HUES48 (cell line): ENCODE results near the gene ZNF474.

Experiments used
- H3K27ac ChIP-seq: one replicate; pipeline ENCODE4 v1.7.0; 2013; ENCODE audit warnings: low read depth, low read length, inconsistent platforms
- H3K27me3 ChIP-seq: 2 replicates; pipeline ENCODE4 v1.6.1; 2013; ENCODE audit warnings: mild to moderate bottlenecking, low read length; ENCODE audit not compliant: control insufficient read depth, insufficient read depth
- H3K36me3 ChIP-seq: 2 replicates; pipeline ENCODE4 v1.6.1; 2013; ENCODE audit warnings: low read length; ENCODE audit not compliant: control insufficient read depth, insufficient read depth
- H3K4me1 ChIP-seq: 2 replicates; pipeline ENCODE4 v1.6.1; 2013; ENCODE audit warnings: mild to moderate bottlenecking, low read length; ENCODE audit not compliant: control insufficient read depth, insufficient read depth
- H3K4me3 ChIP-seq: 2 replicates; pipeline ENCODE4 v1.5.1; 2013; ENCODE audit warnings: mild to moderate bottlenecking, low read depth, low read length
- H3K9ac ChIP-seq: 2 replicates; pipeline ENCODE4 v1.6.1; 2013; ENCODE audit warnings: mild to moderate bottlenecking, low read depth, low read length, moderate library complexity
- H3K9me3 ChIP-seq: 2 replicates; pipeline ENCODE4 v1.6.1; 2013; ENCODE audit warnings: low read length; ENCODE audit not compliant: control insufficient read depth, insufficient read depth

The ZNF474 gene

GRCh38 chr5:122099060-122099790 lies 30.1 kb upstream of the ZNF474 start:
- Histone ChIP-seq H3K9ac (no peak overlapping the region), H3K27ac (no peak overlapping the region), H3K4me3 (no peak overlapping the region), H3K4me1 (peaks cover 19% of the 10 kb centered on the region), H3K27me3 (no peaks in the 10 kb centered on the region), H3K9me3 (no peaks in the 10 kb centered on the region), H3K36me3 (no peaks in the 10 kb centered on the region)

GRCh38 chr5:122101636-122102285 lies 27.6 kb upstream of the ZNF474 start:
- no peak overlapping the region for H3K4me3 ChIP-seq
- H3K27ac ChIP-seq, result no peak overlapping the region
- H3K9me3 ChIP-seq, result no peaks in the 10 kb centered on the region
- peaks cover 19% of the 10 kb centered on the region for H3K4me1 ChIP-seq
- no peak overlapping the region for H3K9ac ChIP-seq
- H3K36me3 ChIP-seq, result no peaks in the 10 kb centered on the region
- no peaks in the 10 kb centered on the region for H3K27me3 ChIP-seq

DNA sequence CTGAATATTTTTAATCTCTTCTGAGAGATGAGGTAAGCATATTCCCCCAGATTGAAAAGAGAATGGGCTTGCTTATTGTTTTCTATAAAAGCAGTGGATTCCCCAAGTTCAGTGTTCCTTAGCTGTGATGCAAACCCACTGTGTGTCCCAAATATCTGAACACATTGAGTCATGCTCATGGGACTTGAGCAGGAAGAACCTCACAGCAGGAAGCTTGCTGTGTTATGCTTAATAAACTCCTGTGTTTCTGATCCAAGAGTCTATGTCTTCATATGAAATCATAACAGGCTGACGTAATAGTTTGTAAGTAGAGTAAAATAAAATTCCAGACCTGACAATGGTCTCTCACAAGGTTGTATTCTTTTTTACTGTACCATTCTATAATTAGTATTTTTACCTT lies 26.5 kb upstream of the ZNF474 start:
- no peak overlapping the region for H3K27ac ChIP-seq
- no peaks in the 10 kb centered on the region for H3K9me3 ChIP-seq
- peaks cover 19% of the 10 kb centered on the region for H3K4me1 ChIP-seq
- no peak overlapping the region for H3K4me3 ChIP-seq
- no peaks in the 10 kb centered on the region for H3K27me3 ChIP-seq
- H3K9ac ChIP-seq, result no peak overlapping the region
- H3K36me3 ChIP-seq, result no peaks in the 10 kb centered on the region

DNA sequence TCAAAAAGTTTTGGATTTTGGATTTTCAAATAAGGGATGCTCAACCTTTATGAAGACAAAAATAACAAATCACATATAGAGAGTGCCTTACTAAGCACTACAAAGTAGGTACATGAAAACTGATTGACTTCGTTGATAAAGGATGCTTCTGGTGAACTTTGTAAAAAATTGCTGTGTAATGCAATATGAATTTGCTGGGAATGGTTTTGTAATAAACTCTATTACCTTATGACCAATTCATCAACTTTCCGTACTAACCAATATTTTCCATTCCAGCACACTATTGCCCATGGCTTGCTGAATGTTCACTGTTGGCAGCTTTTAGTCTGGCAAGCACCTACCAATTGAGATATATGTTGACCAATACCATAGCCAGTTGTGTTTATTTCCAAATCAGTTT lies 23.4 kb upstream of the ZNF474 start:
- H3K27me3 ChIP-seq, result no peaks in the 10 kb centered on the region
- no peak overlapping the region for H3K27ac ChIP-seq
- H3K4me1 ChIP-seq, result peaks cover 4% of the 10 kb centered on the region; the same call in 1 of the 2 replicates
- no peak overlapping the region for H3K4me3 ChIP-seq
- no peak overlapping the region for H3K9ac ChIP-seq
- H3K36me3 ChIP-seq, result no peaks in the 10 kb centered on the region
- no peaks in the 10 kb centered on the region for H3K9me3 ChIP-seq

GRCh38 chr5:122107016-122107415 lies 22.3 kb upstream of the ZNF474 start:
- H3K4me1 ChIP-seq, result no peaks in the 10 kb centered on the region
- H3K9me3 ChIP-seq, result no peaks in the 10 kb centered on the region
- no peaks in the 10 kb centered on the region for H3K27me3 ChIP-seq
- H3K4me3 ChIP-seq, result no peak overlapping the region
- H3K36me3 ChIP-seq, result no peaks in the 10 kb centered on the region
- no peak overlapping the region for H3K27ac ChIP-seq
- H3K9ac ChIP-seq, result no peak overlapping the region

- no peaks in the 10 kb centered on the region for H3K4me1 ChIP-seq
- no peak overlapping the region for H3K4me3 ChIP-seq
- H3K27ac ChIP-seq, result no peak overlapping the region
- no peaks in the 10 kb centered on the region for H3K27me3 ChIP-seq
- no peaks in the 10 kb centered on the region for H3K9me3 ChIP-seq
- no peaks in the 10 kb centered on the region for H3K36me3 ChIP-seq
- no peak overlapping the region for H3K9ac ChIP-seq
Measured at GRCh38 chr5:122110987-122111386, 18.4 kb upstream of the ZNF474 start.

- no peaks in the 10 kb centered on the region for H3K27me3 ChIP-seq
- no peak overlapping the region for H3K27ac ChIP-seq
- H3K9ac ChIP-seq, result no peak overlapping the region
- H3K36me3 ChIP-seq, result no peaks in the 10 kb centered on the region
- H3K9me3 ChIP-seq, result no peaks in the 10 kb centered on the region
- H3K4me3 ChIP-seq, result no peak overlapping the region
- no peaks in the 10 kb centered on the region for H3K4me1 ChIP-seq
Measured at GRCh38 chr5:122111460-122111859, 17.9 kb upstream of the ZNF474 start.

DNA sequence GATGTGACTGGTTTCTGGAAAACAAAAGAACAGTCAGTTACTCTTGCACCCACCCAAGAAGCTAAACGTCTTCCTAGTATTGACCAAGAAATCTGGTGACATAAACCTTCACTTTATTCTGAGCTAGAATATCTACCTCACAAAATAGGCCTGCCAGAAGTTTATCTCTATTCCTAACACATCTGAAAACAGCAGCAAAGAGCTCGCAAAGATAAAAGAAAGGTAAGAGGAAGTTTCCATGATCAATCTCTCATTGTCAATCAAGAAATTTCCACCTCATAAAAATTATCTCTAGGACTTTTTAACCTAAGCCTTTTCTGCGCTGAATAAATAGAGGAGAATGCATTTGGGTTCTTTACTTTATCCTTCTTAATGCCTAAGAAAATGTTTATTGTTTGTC lies 17.3 kb upstream of the ZNF474 start:
- Histone ChIP-seq H3K27me3 (no peaks in the 10 kb centered on the region), H3K27ac (no peak overlapping the region), H3K4me1 (no peaks in the 10 kb centered on the region), H3K4me3 (no peak overlapping the region), H3K36me3 (no peaks in the 10 kb centered on the region), H3K9me3 (no peaks in the 10 kb centered on the region), H3K9ac (no peak overlapping the region)

DNA sequence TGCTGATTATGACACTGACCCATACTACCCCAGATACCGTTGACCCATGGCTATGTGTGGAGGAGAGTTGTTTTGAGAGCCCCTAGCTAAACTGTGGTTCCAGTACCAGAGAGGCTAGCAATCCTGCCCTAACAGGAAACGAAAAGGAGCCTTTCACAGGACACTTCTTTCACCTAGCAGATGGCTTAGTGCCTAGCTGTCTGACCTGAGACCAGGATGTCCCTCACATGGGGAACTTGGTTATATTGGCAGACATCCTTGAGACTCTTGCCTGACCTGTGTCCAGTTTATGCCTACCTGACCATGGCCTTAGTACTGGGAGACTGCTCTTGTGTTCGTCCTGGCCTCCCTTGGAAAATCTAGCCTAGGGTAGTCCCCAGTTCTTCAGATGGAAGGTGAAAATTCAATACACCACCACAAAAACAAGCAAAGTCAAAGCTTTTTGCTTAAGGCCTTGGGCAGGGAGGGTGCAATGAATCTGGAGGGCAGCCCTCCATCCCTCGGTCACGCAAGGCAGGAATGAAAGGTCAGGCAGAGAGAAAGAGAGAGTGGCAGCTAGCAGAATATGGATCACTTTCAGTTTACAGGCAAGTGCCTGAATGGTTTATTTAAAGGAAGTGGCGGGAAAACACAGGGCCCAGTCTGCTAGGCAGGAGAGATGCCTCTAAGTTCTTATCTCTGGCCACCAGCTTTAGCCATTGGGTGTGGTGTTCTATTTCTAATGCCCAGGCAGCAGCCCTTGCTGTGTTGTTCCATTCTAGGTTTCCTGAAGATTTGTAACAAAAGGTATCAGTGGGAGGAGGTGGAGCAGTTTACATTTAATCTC lies 16.4 kb upstream of the ZNF474 start:
- no peak overlapping the region for H3K27ac ChIP-seq
- no peaks in the 10 kb centered on the region for H3K36me3 ChIP-seq
- H3K27me3 ChIP-seq, result no peaks in the 10 kb centered on the region
- no peak overlapping the region for H3K4me3 ChIP-seq
- no peaks in the 10 kb centered on the region for H3K4me1 ChIP-seq
- H3K9ac ChIP-seq, result no peak overlapping the region
- H3K9me3 ChIP-seq, result no peaks in the 10 kb centered on the region

- Histone ChIP-seq H3K4me1 (no peaks in the 10 kb centered on the region), H3K9me3 (no peaks in the 10 kb centered on the region), H3K27me3 (no peaks in the 10 kb centered on the region), H3K36me3 (no peaks in the 10 kb centered on the region), H3K27ac (no peak overlapping the region), H3K9ac (no peak overlapping the region), H3K4me3 (no peak overlapping the region)
Measured at GRCh38 chr5:122114501-122114900, 14.8 kb upstream of the ZNF474 start.
